HepG2 (cell line): Measurements from ENCODE around the gene FPGS. TPM values are rescaled to one million over a fixed set of nuclear protein-coding genes. Genes with fewer than 3 reads are reported as not detected.
A peak's percentile ranks its signal among the peaks of the same experiment; 100 is the strongest.

Source experiments
- ATAC-seq: fragments of 200-7000 bp; cut with Tn5 transposase; 3 replicates; pipeline ENCODE4 v1.9.1; 2020; ENCODE audit warnings: mild to moderate bottlenecking, moderate library complexity
- BruUV-seq: library from RNA; stranded (reverse); fragments of 400-500 nt; replicated peaks from 2 replicates; lab custom pipeline; 2021; lab: Mats Ljungman, UMichigan
- CTCF ChIA-PET: fragments of 300-600 bp; formaldehyde crosslinking; extraction: SDS; loops from one replicate; lab custom pipeline; 2021; ENCODE audit warnings: low total read pairs, inconsistent platforms, low intra/inter-chr PET ratio; lab: Yijun Ruan, JAX
- POLR2A ChIA-PET: fragments of 350-600 bp; sonication (Branson Sonifier 250); formaldehyde crosslinking; loops from one replicate; lab custom pipeline; 2020; ENCODE audit warnings: antibody characterized with exemption, inconsistent platforms; lab: Yijun Ruan, JAX
- DNase-seq: peaks from one replicate; pipeline ENCODE4 v3.0.0-alpha.2; 2015; ENCODE audit warnings: low spot score
- FAIRE-seq: peaks from 3 replicates; lab custom pipeline; 2011; peaks lifted over from hg19 to GRCh38; lab: Jason Lieb, UNC
- H2AFZ ChIP-seq: one replicate; pipeline ENCODE4 v1.6.1; 2011; ENCODE audit warnings: low read length, inconsistent platforms
- H3K27ac ChIP-seq: fragments of 300-600 bp; 3 replicates; pipeline ENCODE4 v1.8.0; 2011; ENCODE audit warnings: mixed run types, mild to moderate bottlenecking, mixed read lengths, low read length, inconsistent platforms; ENCODE audit not compliant: insufficient read depth; ENCODE audit errors: extremely low read length
- H3K27me3 ChIP-seq, 2 experiments: fragments of 200-600 bp in 1 of 2; 2 replicates in 1 of 2; 3 replicates in 1 of 2; pipeline versions ENCODE4 v1.6.0 to v1.8.0; 2011; ENCODE audit warnings: low read length in 2 of 2, mild to moderate bottlenecking in 2 of 2, moderate library complexity in 2 of 2, inconsistent platforms in 1 of 2; ENCODE audit not compliant: insufficient read depth in 2 of 2, control insufficient read depth in 1 of 2
- H3K36me3 ChIP-seq, 2 experiments: fragments of 200-600 bp in 1 of 2; replicated peaks in 1 of 2; 2 replicates in 1 of 2; 3 replicates in 1 of 2; pipeline versions ENCODE4 v1.5.1 to v1.8.0; 2011; ENCODE audit warnings: low read length in 2 of 2, inconsistent platforms in 1 of 2; ENCODE audit not compliant: insufficient read depth in 2 of 2, control insufficient read depth in 1 of 2
- H3K4me1 ChIP-seq: 2 replicates; pipeline ENCODE4 v1.5.1; 2012; ENCODE audit warnings: low read length, inconsistent platforms; ENCODE audit not compliant: insufficient read depth
- H3K4me2 ChIP-seq: 2 replicates; pipeline ENCODE4 v1.6.0; 2011; ENCODE audit warnings: low read depth, low read length, inconsistent platforms
- H3K4me3 ChIP-seq, 3 experiments: fragments of 200-600 bp in 1 of 3; sonication (generic), shearing (Covaris generic) in 1 of 3; replicated peaks in 1 of 3; 2 replicates each; pipeline ENCODE4 v1.5.1; 2011 to 2016; ENCODE audit warnings: low read length in 3 of 3, inconsistent platforms in 2 of 3, low read depth in 2 of 3, mild to moderate bottlenecking in 2 of 3, control low read depth in 1 of 3, mixed read lengths in 1 of 3; ENCODE audit not compliant: insufficient read depth in 1 of 3
- H3K79me2 ChIP-seq: one replicate; pipeline ENCODE4 v1.6.1; 2011; ENCODE audit warnings: low read length, inconsistent platforms; ENCODE audit not compliant: insufficient read depth
- H3K9ac ChIP-seq: 2 replicates; pipeline ENCODE4 v1.6.0; 2011; ENCODE audit warnings: mild to moderate bottlenecking, low read depth, low read length, inconsistent platforms; ENCODE audit not compliant: insufficient read depth
- H3K9me3 ChIP-seq: 2 replicates; pipeline ENCODE4 v1.5.1; 2012; ENCODE audit warnings: mild to moderate bottlenecking, low read length
- H4K20me1 ChIP-seq: 2 replicates; pipeline ENCODE4 v1.6.0; 2011; ENCODE audit warnings: inconsistent platforms, mild to moderate bottlenecking, low read length, moderate library complexity; ENCODE audit not compliant: insufficient read depth
- CHD4 ChIP-seq: fragments of 200-600 bp; sonication (generic); IDR thresholded peaks from 2 replicates; pipeline ENCODE4 v1.7.0; 2017; ENCODE audit warnings: mild to moderate bottlenecking, low read length, borderline replicate concordance
- DZIP1 ChIP-seq: sonication (generic); formaldehyde crosslinking; IDR thresholded peaks from 2 replicates; pipeline ENCODE4 v1.5.0; 2020; ENCODE audit warnings: mild to moderate bottlenecking, missing genetic modification reagents
- HDAC1 ChIP-seq: sonication (generic); formaldehyde crosslinking; IDR thresholded peaks from 2 replicates; pipeline ENCODE4 v1.5.1; 2020; ENCODE audit warnings: mild to moderate bottlenecking, missing genetic modification reagents
- KAT8 ChIP-seq: IDR thresholded peaks from 2 replicates; pipeline ENCODE4 v1.6.1; 2016; ENCODE audit warnings: missing genetic modification reagents, missing compliant biosample characterization
- MAZ ChIP-seq, 2 experiments: sonication (generic) in 1 of 2; formaldehyde crosslinking in 1 of 2; IDR thresholded peaks; 2 replicates each; pipeline versions ENCODE4 v1.5.0 to v1.6.1; 2012 to 2020; ENCODE audit warnings: low read depth in 2 of 2, mild to moderate bottlenecking in 2 of 2, borderline replicate concordance in 1 of 2, improper control_type of control experiment in 1 of 2, low read length in 1 of 2, missing genetic modification reagents in 1 of 2, moderate library complexity in 1 of 2
- MXD3 ChIP-seq: IDR thresholded peaks from 2 replicates; pipeline ENCODE4 v1.6.1; 2016; ENCODE audit warnings: mild to moderate bottlenecking, missing biosample characterization, missing genetic modification reagents
- MXD4 ChIP-seq: IDR thresholded peaks from 2 replicates; pipeline ENCODE4 v1.6.1; 2016; ENCODE audit warnings: mild to moderate bottlenecking, missing biosample characterization, missing genetic modification reagents
- PATZ1 ChIP-seq: sonication (generic); formaldehyde crosslinking; IDR thresholded peaks from 2 replicates; pipeline ENCODE4 v1.4.0; 2020; ENCODE audit warnings: missing genetic modification reagents
- PHB2 ChIP-seq: fragments of 450-650 bp; IDR thresholded peaks from 2 replicates; pipeline ENCODE4 v1.6.1; 2018; ENCODE audit not compliant: partially characterized antibody
- SAP130 ChIP-seq: IDR thresholded peaks from 2 replicates; pipeline ENCODE4 v1.6.1; 2016; ENCODE audit warnings: low read depth
- SP5 ChIP-seq: IDR thresholded peaks from 2 replicates; pipeline ENCODE4 v1.6.1; 2016; ENCODE audit warnings: low read depth, borderline replicate concordance
- ZNF629 ChIP-seq: sonication (generic); formaldehyde crosslinking; conservative IDR thresholded peaks from 2 replicates; pipeline ENCODE4 v1.5.0; 2020; ENCODE audit warnings: missing genetic modification reagents
- WGBS: methylation state at CpG from one replicate; pipeline ENCODE4 v1.1.6; 2017; ENCODE audit warnings: low lambda C conversion rate; 5-methylcytosine and 5-hydroxymethylcytosine counted together
- in situ Hi-C: cut with HindIII; loops from 2 replicates; pipeline ENCODE4 v1.10.0; 2017; ENCODE audit warnings: low pct_unique_long_range_greater_than_20kb; ENCODE audit not compliant: extremely low pct_ligation_motif_present
- intact Hi-C: fragments of 100-400 bp; cut with micrococcal nuclease; formaldehyde crosslinking; loops from one replicate; pipeline ENCODE4 v1.10.0; 2022; ENCODE audit not compliant: unreplicated experiment
- polyA plus RNA-seq, 8 experiments: library from polyadenylated mRNA; depleted of rRNA in 3 of 8; stranded (reverse) in 7 of 8; unstranded in 1 of 8; fragments of >200 nt; fragmentation: Illumina TruSeq in 4 of 8; extraction: Trizol in 4 of 8; gene quantifications; 2 replicates each; pipeline versions ENCODE4 v1.2.1 to v1.2.3, GENCODE V29; 2011 to 2016; ENCODE audit warnings: low read depth in 4 of 8, missing spikeins in 1 of 8, mixed read lengths in 1 of 8; ENCODE audit not compliant: insufficient read depth in 1 of 8
- total RNA-seq, 5 experiments: library from RNA; depleted of rRNA; stranded (reverse); fragments of >200 nt; fragmentation: Illumina TruSeq; extraction: Trizol; gene quantifications; 2 replicates each; pipeline ENCODE4 v1.2.3, GENCODE V29; 2016; ENCODE audit warnings: low read depth in 1 of 5
- TF ChIP-seq, protein P1 (sequence below): sonication (generic); formaldehyde crosslinking; IDR thresholded peaks from 2 replicates; pipeline ENCODE4 v1.5.1; 2020; ENCODE audit warnings: mild to moderate bottlenecking, moderate library complexity, missing genetic modification reagents

FPGS gene
- total and polyA plus RNA-seq, 2 of the 13 experiments (the other 11 are each of a cell fraction or from before 2014, with no cell fraction given), result 35.6 to 36.8 TPM

DNA sequence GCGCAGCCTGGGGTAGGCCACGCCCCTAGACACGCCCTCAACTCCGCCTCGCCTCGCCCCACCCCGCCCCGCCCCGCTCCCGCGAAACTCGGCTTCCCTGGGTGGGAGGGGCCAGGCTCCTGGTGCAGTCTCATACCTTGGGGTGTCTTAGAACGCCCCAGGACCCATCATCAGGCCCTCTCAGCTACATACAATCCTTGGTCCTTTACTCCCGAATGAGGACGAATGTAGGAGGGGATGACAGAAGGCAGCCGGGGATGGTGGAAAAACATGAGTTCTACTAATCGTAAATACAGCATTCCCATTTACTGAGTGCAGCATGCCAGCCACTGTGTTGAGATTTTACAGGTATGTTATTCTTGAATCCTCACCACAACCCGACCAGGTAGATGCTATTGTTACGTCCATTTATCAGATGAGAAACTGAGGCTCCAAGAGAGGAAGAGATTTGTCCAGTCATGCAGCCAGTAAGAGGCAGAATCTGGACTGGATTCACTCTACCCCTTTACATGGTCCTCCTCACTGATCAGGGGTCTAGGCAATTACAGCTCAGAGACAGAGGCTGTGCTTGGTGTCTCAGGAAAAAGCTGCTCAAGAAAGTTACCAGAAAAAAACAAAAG lies 31.0 kb upstream of the FPGS start:
- no peak for ATAC-seq
- no peak for DNase-seq
- H3K9ac ChIP-seq, result no peak overlapping the region
- TF ChIP-seq KAT8 (CRISPR knock-in tag), result 0 out of 2 replicates have a peak, but pooled peaks have one; percentile 1
- peak; percentile 11; the same call in 1 of the 2 replicates for TF ChIP-seq PATZ1
- 0 out of 2 replicates have a peak, but pooled peaks have one; percentile 8 for TF ChIP-seq MAZ (IDR thresholded peaks at IDR 0.05; ENCODE audit: borderline replicate concordance, low read depth, low read length)
- no peak for TF ChIP-seq MAZ (CRISPR knock-in tag; IDR thresholded peaks at IDR 0.05; ENCODE audit: low read depth)
- TF ChIP-seq DZIP1 (CRISPR knock-in tag), result no peak
- 0 out of 2 replicates have a peak, but pooled peaks have one; percentile 22 for TF ChIP-seq HDAC1 (CRISPR knock-in tag)
- TF ChIP-seq CHD4, result peak; percentile 20; the same call in 1 of the 2 replicates
- peak; percentile 6; the same call in 1 of the 2 replicates for TF ChIP-seq SAP130
- no peak for TF ChIP-seq PHB2
- TF ChIP-seq MXD3, result no peak
- TF ChIP-seq, protein P1, sequence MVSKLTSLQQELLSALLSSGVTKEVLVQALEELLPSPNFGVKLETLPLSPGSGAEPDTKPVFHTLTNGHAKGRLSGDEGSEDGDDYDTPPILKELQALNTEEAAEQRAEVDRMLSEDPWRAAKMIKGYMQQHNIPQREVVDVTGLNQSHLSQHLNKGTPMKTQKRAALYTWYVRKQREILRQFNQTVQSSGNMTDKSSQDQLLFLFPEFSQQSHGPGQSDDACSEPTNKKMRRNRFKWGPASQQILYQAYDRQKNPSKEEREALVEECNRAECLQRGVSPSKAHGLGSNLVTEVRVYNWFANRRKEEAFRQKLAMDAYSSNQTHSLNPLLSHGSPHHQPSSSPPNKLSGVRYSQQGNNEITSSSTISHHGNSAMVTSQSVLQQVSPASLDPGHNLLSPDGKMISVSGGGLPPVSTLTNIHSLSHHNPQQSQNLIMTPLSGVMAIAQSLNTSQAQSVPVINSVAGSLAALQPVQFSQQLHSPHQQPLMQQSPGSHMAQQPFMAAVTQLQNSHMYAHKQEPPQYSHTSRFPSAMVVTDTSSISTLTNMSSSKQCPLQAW (CRISPR knock-in tag), result 0 out of 2 replicates have a peak, but pooled peaks have one; percentile 34
- TF ChIP-seq MXD4 (CRISPR knock-in tag), result no peak
- peak; percentile 6; the same call in 1 of the 2 replicates for TF ChIP-seq SP5 (CRISPR knock-in tag)
- peak; percentile 73 for TF ChIP-seq ZNF629 (CRISPR knock-in tag)
- WGBS, result 8% methylated on average over 7 of the region's 19 CpGs
- H3K79me2 ChIP-seq, result no peaks in the 10 kb centered on the region
- intact Hi-C loops (no loop called here), in situ Hi-C loops (no loop called here)
- ChIA-PET POLR2A (interaction anchor here (0.9 to 1.3 kb wide), 9 partner anchors 14 to 321 kb away, joined by 3 to 9 read pairs (median 5); partner anchors contain the start of genes CDK9, PTRH1, TOR2A and TTC16), CTCF (no interaction called here)
- peak overlapping the region; percentile 62 for H3K4me2 ChIP-seq
- H3K4me3 ChIP-seq, result peak overlapping the region in 2 of 3 experiments; percentile 45 to 70; a peak in 3 of 6 replicates
- no peaks in the 10 kb centered on the region for H4K20me1 ChIP-seq
- FAIRE-seq, result no peak
- no peak overlapping the region for H2AFZ ChIP-seq
- H3K27me3 ChIP-seq, result peaks cover 2 to 46% of the 10 kb centered on the region in 2 experiments; a peak in 3 of 5 replicates
- BruUV-seq, result no TSS peak
- no peaks in the 10 kb centered on the region for H3K9me3 ChIP-seq
- peaks cover 9% of the 10 kb centered on the region for H3K4me1 ChIP-seq
- H3K27ac ChIP-seq, result no peak overlapping the region
- no peaks in the 10 kb centered on the region for H3K36me3 ChIP-seq
